HG03280 (cell line): Measurements from ENCODE around the gene GAS2.

Source experiments
- ATAC-seq: cut with Tn5 transposase; IDR thresholded peaks from one replicate; pipeline ENCODE4 v1.9.1; 2021; ENCODE audit warnings: mild to moderate bottlenecking, moderate library complexity; ENCODE audit not compliant: unreplicated experiment

GAS2 gene

GRCh38 chr11:22859756-22860155, 193.3 kb downstream of the GAS2 start:
- ATAC-seq, result no peak

GRCh38 chr11:22860241-22860640, 193.8 kb downstream of the GAS2 start, which contains the start of gene CCDC179:
Gene CCDC179 (minus strand): TSS chr11:22860474. CDS start chr11:22860421, 53 bp downstream.
- no peak for ATAC-seq
